ENCODE measurements around the gene SYCE3.
"Not testable (repeated sequence)": the region's sequence is repeated elsewhere in the genome, so short reads cannot be mapped to it uniquely, and the experiment has no call there.

The SYCE3 gene

DNA sequence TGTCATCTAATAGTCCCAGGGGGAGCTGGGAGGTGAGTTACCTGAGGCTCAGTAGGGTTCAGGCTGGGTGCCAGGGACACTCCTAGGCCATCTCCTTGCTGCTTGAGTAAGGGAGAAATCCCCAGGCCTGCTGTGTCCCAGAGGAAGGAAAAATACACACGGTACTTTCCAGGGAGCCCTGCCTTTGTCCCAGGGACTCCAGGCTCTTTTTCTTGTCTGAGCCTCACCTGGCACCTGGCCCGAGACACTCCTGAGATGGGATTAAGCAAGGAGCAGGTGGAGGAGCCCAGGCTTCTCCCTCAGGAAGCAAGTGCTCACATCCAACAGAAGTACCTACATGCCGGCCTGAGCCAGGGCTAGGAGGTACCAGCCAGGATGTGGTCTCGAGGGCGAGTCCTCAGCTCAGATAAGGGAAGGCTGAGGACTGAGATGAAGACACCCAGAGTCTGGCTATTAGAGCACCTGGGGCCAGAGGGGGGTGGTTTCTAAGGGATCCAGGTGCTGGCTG is 17.9 kb downstream of the SYCE3 start:
- H3K9ac ChIP-seq (ENCODE audit: low read length in 5 of 5): peak overlapping the region in 2 of 5 donors; percentile 24 to 28
- H3K27ac ChIP-seq (ENCODE audit: low read depth, low read length): no peak overlapping the region
- peaks cover 14 to 27% (median 24%) of the 10 kb centered on the region in 5 donors for H3K27me3 ChIP-seq (ENCODE audit: control insufficient read depth in 5 of 5, insufficient read depth in 4 of 5, low read length in 5 of 5)
- H3K4me3 ChIP-seq (ENCODE audit: low read depth in 1 of 5, low read length in 5 of 5): peak overlapping the region in 1 of 5 donors; percentile 50
- H3K9me3 ChIP-seq (ENCODE audit: control insufficient read depth in 5 of 5, low read length in 5 of 5): no peaks in the 10 kb centered on the region
- H3K36me3 ChIP-seq (ENCODE audit: control insufficient read depth in 5 of 5, insufficient read depth in 5 of 5, low read length in 5 of 5): no peaks in the 10 kb centered on the region
- peaks cover 4 to 40% (median 28%) of the 10 kb centered on the region in 5 donors for H3K4me1 ChIP-seq (ENCODE audit: control insufficient read depth in 5 of 5, insufficient read depth in 5 of 5, low read length in 5 of 5)

DNA sequence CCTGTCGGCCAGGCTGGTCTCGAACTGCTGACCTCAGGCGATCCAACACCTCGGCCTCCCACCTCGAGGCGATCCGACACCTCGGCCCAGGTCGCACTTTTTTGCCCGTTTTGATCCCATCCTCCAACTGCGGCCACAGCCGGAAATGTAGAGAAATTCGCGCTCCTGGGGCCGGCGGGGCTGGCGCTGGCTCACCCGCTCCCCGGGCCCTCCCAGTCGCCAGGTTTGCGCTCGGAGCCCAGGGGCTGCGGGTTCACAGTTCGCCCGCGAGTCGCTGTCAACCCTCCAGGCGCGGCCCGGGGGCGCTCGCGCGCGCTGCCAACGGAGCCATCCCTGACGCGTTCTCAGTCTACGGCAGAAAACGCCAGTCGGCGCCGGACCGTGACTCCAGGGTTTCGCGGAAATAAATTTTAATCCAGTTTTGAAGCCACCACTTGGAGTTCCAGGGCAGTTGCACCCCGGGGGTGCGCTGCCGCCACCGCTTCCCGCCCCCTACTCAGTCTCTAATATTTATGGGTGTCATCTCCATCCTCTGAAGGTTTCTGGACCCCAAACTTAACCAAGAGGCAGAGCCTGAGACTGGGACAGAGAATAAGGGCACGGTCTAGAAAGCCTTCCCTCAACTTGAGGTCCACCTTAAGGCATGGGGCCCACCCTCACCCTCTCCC is 18.5 kb downstream of the SYCE3 start:
- H3K4me1 ChIP-seq (ENCODE audit: control insufficient read depth in 5 of 5, insufficient read depth in 5 of 5, low read length in 5 of 5): peaks cover 9 to 42% (median 31%) of the 10 kb centered on the region in 5 donors
- H3K27me3 ChIP-seq (ENCODE audit: control insufficient read depth in 5 of 5, insufficient read depth in 4 of 5, low read length in 5 of 5): peaks cover 13 to 29% (median 22%) of the 10 kb centered on the region in 5 donors
- peak overlapping the region in 4 of 5 donors; percentile 25 to 50 (median 34) for H3K4me3 ChIP-seq (ENCODE audit: low read depth in 1 of 5, low read length in 5 of 5)
- no peaks in the 10 kb centered on the region for H3K36me3 ChIP-seq (ENCODE audit: control insufficient read depth in 5 of 5, insufficient read depth in 5 of 5, low read length in 5 of 5)
- no peak overlapping the region for H3K27ac ChIP-seq (ENCODE audit: low read depth, low read length)
- no peaks in the 10 kb centered on the region for H3K9me3 ChIP-seq (ENCODE audit: control insufficient read depth in 5 of 5, low read length in 5 of 5)
- peak overlapping the region in 3 of 5 donors; percentile 26 to 41 (median 28) for H3K9ac ChIP-seq (ENCODE audit: low read length in 5 of 5)

- H3K4me1 ChIP-seq (ENCODE audit: control insufficient read depth in 5 of 5, insufficient read depth in 5 of 5, low read length in 5 of 5): peaks cover 13 to 42% (median 27%) of the 10 kb centered on the region in 5 donors
- no peak overlapping the region for H3K4me3 ChIP-seq (ENCODE audit: low read depth in 1 of 5, low read length in 5 of 5)
- H3K36me3 ChIP-seq (ENCODE audit: control insufficient read depth in 5 of 5, insufficient read depth in 5 of 5, low read length in 5 of 5): no peaks in the 10 kb centered on the region
- no peak overlapping the region for H3K9ac ChIP-seq (ENCODE audit: low read length in 5 of 5)
- peaks cover 8 to 17% (median 13%) of the 10 kb centered on the region in 5 donors for H3K27me3 ChIP-seq (ENCODE audit: control insufficient read depth in 5 of 5, insufficient read depth in 4 of 5, low read length in 5 of 5)
- no peak overlapping the region for H3K27ac ChIP-seq (ENCODE audit: low read depth, low read length)
- H3K9me3 ChIP-seq (ENCODE audit: control insufficient read depth in 5 of 5, low read length in 5 of 5): no peaks in the 10 kb centered on the region
Observed at GRCh38 chr22:50542416-50542927, 20.2 kb downstream of the SYCE3 start.

DNA sequence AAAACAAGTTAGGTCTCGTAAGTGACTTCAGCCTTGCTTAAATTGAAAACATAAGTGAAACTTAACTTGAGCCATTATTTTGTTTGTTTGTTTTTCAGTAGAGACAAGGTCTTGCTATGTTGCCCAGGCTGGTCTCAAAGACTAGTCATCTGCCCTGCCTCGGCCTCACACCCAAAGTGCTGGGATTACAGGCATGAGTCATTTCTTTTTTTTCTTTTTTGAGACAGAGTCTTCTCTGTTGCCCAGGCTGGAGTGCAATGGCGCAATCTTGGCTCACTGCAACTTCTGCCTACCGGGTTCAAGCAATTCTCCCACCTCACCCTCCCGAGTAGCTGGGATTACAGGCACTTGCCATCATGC is 21.1 kb downstream of the SYCE3 start:
- not testable (repeated sequence) for H3K4me3 ChIP-seq (ENCODE audit: low read depth in 1 of 5, low read length in 5 of 5); H3K36me3 ChIP-seq (ENCODE audit: control insufficient read depth in 5 of 5, insufficient read depth in 5 of 5, low read length in 5 of 5); H3K9me3 ChIP-seq (ENCODE audit: control insufficient read depth in 5 of 5, low read length in 5 of 5)
- peaks cover 7 to 12% (median 8%) of the 10 kb centered on the region in 5 donors for H3K27me3 ChIP-seq (ENCODE audit: control insufficient read depth in 5 of 5, insufficient read depth in 4 of 5, low read length in 5 of 5)
- H3K27ac ChIP-seq (ENCODE audit: low read depth, low read length): peak overlapping the region; percentile 39
- H3K4me1 ChIP-seq (ENCODE audit: control insufficient read depth in 5 of 5, insufficient read depth in 5 of 5, low read length in 5 of 5): peaks cover 13 to 39% (median 24%) of the 10 kb centered on the region in 5 donors
- H3K9ac ChIP-seq (ENCODE audit: low read length in 5 of 5): peak overlapping the region in 1 of 5 donors; percentile 56

DNA sequence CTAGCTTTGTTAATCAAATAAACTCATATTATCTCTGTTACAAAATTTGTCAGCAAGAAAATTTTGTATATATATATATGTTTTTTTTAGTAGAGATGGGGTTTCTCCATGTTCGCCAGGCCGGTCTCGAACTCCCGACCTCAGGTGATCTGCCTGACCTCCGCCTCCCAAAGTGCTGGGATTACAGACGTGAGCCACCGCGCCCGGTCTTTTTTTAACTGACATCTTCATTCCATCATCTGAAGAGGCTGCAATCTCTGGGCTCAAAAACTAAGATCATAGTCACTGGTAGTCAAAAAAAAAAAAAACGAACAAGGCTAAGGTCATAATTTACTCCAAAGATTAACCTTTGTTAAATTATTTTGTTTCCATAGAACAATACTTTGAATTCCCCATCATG is 22.3 kb downstream of the SYCE3 start:
- Histone ChIP-seq H3K9me3 (ENCODE audit: control insufficient read depth in 5 of 5, low read length in 5 of 5) (no peaks in the 10 kb centered on the region), H3K4me3 (ENCODE audit: low read depth in 1 of 5, low read length in 5 of 5) (no peak overlapping the region), H3K27ac (ENCODE audit: low read depth, low read length) (peak overlapping the region; percentile 99), H3K9ac (ENCODE audit: low read length in 5 of 5) (peak overlapping the region in 2 of 5 donors; percentile 68 to 69), H3K36me3 (ENCODE audit: control insufficient read depth in 5 of 5, insufficient read depth in 5 of 5, low read length in 5 of 5) (no peaks in the 10 kb centered on the region), H3K27me3 (ENCODE audit: control insufficient read depth in 5 of 5, insufficient read depth in 4 of 5, low read length in 5 of 5) (peaks cover 0 to 5% (median 0%) of the 10 kb centered on the region in 5 donors), H3K4me1 (ENCODE audit: control insufficient read depth in 5 of 5, insufficient read depth in 5 of 5, low read length in 5 of 5) (peaks cover 13 to 36% (median 24%) of the 10 kb centered on the region in 5 donors)

- Histone ChIP-seq H3K9me3 (ENCODE audit: control insufficient read depth in 5 of 5, low read length in 5 of 5) (no peaks in the 10 kb centered on the region), H3K27ac (ENCODE audit: low read depth, low read length) (peak overlapping the region; percentile 99), H3K9ac (ENCODE audit: low read length in 5 of 5) (peak overlapping the region in 3 of 5 donors; percentile 16 to 89 (median 63)), H3K4me3 (ENCODE audit: low read depth in 1 of 5, low read length in 5 of 5) (no peak overlapping the region), H3K36me3 (ENCODE audit: control insufficient read depth in 5 of 5, insufficient read depth in 5 of 5, low read length in 5 of 5) (no peaks in the 10 kb centered on the region), H3K4me1 (ENCODE audit: control insufficient read depth in 5 of 5, insufficient read depth in 5 of 5, low read length in 5 of 5) (peaks cover 13 to 35% (median 15%) of the 10 kb centered on the region in 5 donors), H3K27me3 (ENCODE audit: control insufficient read depth in 5 of 5, insufficient read depth in 4 of 5, low read length in 5 of 5) (peaks cover 0 to 2% (median 0%) of the 10 kb centered on the region in 5 donors)
Observed at GRCh38 chr22:50537765-50538164, 25.0 kb downstream of the SYCE3 start.

DNA sequence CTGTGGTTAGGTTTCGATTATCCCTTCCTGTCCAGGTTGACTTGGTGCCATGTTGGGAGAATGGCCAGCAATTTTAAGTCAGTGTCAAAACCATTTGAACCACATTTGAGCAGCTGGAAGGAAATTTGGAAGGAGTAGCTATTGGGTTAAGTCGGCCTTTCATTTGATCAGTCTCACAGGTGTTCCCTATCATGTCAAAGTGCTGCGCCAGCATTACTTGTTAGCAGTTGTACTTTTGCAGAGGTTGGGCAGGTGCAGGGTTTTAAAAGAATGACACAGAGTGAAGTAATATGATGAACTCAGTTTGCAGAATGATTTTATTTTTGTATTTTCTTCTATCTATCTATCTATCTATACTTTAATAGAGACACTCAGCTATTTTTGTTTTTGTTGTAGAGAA is 26.5 kb downstream of the SYCE3 start:
- peaks cover 0 to 2% (median 0%) of the 10 kb centered on the region in 5 donors for H3K27me3 ChIP-seq (ENCODE audit: control insufficient read depth in 5 of 5, insufficient read depth in 4 of 5, low read length in 5 of 5)
- no peaks in the 10 kb centered on the region for H3K36me3 ChIP-seq (ENCODE audit: control insufficient read depth in 5 of 5, insufficient read depth in 5 of 5, low read length in 5 of 5)
- H3K9ac ChIP-seq (ENCODE audit: low read length in 5 of 5): no peak overlapping the region
- no peak overlapping the region for H3K4me3 ChIP-seq (ENCODE audit: low read depth in 1 of 5, low read length in 5 of 5)
- peaks cover 12 to 49% (median 19%) of the 10 kb centered on the region in 5 donors for H3K4me1 ChIP-seq (ENCODE audit: control insufficient read depth in 5 of 5, insufficient read depth in 5 of 5, low read length in 5 of 5)
- no peak overlapping the region for H3K27ac ChIP-seq (ENCODE audit: low read depth, low read length)
- no peaks in the 10 kb centered on the region for H3K9me3 ChIP-seq (ENCODE audit: control insufficient read depth in 5 of 5, low read length in 5 of 5)

DNA sequence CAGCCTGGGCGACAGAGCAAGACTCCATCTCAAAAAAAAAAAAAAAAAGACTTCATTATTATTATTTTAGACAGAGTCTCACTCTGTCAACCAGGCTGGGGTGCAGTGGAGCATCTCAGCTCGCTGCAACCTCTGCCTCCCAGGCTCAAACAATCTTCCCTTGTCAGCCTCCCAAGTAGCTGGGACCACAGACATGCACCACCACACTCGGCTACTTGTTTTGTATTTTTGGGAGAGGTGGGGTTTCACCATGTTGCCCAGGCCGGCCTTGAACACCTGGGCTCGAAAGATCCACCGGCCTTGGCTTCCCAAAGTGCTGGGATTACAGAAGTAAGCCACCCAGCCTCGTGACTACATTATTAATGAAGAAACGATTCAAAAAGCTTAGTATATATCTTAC is 27.6 kb downstream of the SYCE3 start:
- Histone ChIP-seq H3K9ac (ENCODE audit: low read length in 5 of 5) (no peak overlapping the region), H3K36me3 (ENCODE audit: control insufficient read depth in 5 of 5, insufficient read depth in 5 of 5, low read length in 5 of 5) (no peaks in the 10 kb centered on the region), H3K9me3 (ENCODE audit: control insufficient read depth in 5 of 5, low read length in 5 of 5) (no peaks in the 10 kb centered on the region), H3K27me3 (ENCODE audit: control insufficient read depth in 5 of 5, insufficient read depth in 4 of 5, low read length in 5 of 5) (peaks cover 0 to 2% (median 0%) of the 10 kb centered on the region in 5 donors), H3K27ac (ENCODE audit: low read depth, low read length) (no peak overlapping the region), H3K4me1 (ENCODE audit: control insufficient read depth in 5 of 5, insufficient read depth in 5 of 5, low read length in 5 of 5) (peaks cover 12 to 56% (median 26%) of the 10 kb centered on the region in 5 donors), H3K4me3 (ENCODE audit: low read depth in 1 of 5, low read length in 5 of 5) (no peak overlapping the region)

GRCh38 chr22:50533856-50534711 is 28.6 kb downstream of the SYCE3 start:
- not testable (repeated sequence) for H3K36me3 ChIP-seq (ENCODE audit: control insufficient read depth in 5 of 5, insufficient read depth in 5 of 5, low read length in 5 of 5); H3K27me3 ChIP-seq (ENCODE audit: control insufficient read depth in 5 of 5, insufficient read depth in 4 of 5, low read length in 5 of 5); H3K9me3 ChIP-seq (ENCODE audit: control insufficient read depth in 5 of 5, low read length in 5 of 5); H3K4me3 ChIP-seq (ENCODE audit: low read depth in 1 of 5, low read length in 5 of 5); H3K27ac ChIP-seq (ENCODE audit: low read depth, low read length)
- Histone ChIP-seq H3K4me1 (ENCODE audit: control insufficient read depth in 5 of 5, insufficient read depth in 5 of 5, low read length in 5 of 5) (peaks cover 7 to 56% (median 25%) of the 10 kb centered on the region in 5 donors), H3K9ac (ENCODE audit: low read length in 5 of 5) (peak overlapping the region in 1 of 5 donors; percentile 11)
